Measurements from ENCODE around the gene ATM. TPM values are rescaled to one million over a fixed set of nuclear protein-coding genes. Genes with fewer than 3 reads are reported as not detected.

The ATM gene
- total and polyA plus RNA-seq, 2 donors (not counting 3 experiments of a cell fraction or from before 2014, with no cell fraction given) = 11.8 to 49.7 TPM

DNA sequence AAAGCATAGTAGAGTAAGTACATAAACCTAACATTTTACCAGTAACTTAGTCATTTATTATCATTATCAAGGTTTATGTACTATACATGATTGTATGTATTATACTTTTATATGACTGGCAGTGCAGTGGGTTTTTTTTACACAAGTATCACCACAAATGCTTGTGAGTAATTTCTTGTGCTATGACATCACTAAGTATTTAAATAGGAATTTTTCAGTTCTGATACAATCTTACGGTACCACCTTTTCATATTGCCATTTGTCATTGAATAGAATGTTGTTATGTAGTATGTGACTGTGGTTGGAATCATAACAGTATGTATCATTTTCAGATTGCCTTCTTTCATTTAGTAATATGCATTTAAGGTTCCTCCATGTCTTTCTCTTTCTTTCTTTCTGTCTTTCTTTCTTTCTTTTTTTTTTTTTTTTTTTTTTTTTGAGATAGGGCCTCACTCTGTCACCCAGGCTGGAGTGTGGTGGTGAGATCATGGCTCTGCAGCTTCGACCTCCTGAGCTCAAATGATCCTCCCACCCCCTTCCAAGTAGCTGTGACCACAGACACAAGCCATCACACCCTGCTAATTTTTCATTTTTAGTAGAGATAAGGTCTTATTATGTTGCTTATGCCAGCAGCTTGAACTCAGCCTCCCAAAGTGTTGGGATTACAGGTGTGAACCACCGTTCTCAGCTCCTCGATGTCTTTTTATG, 18.6 kb downstream of the ATM start:
- H3K27me3 ChIP-seq (ENCODE audit: control insufficient read depth in 2 of 2, insufficient read depth in 2 of 2, low read length in 2 of 2) = no peaks in the 10 kb centered on the region
- H3K4me2 ChIP-seq (ENCODE audit: insufficient read depth, low read length) = no peak overlapping the region
- H3K9me3 ChIP-seq (replicated peaks; ENCODE audit: control insufficient read depth, insufficient read depth, low read length) = no peaks in the 10 kb centered on the region
- DNase-seq (ENCODE audit: low read depth, low spot score) = no peak
- TF ChIP-seq MYC (IDR thresholded peaks at IDR 0.05; ENCODE audit: low read depth, low read length) (no peak), GATA2 (IDR thresholded peaks at IDR 0.05; ENCODE audit: insufficient read depth, insufficient read length, low read depth, low read length) (no peak), FOS (IDR thresholded peaks at IDR 0.05; ENCODE audit: borderline replicate concordance, insufficient read depth, low read length) (no peak), EZH2 (IDR thresholded peaks at IDR 0.05; ENCODE audit: borderline replicate concordance, low read depth, low read length, severe bottlenecking) (no peak), POLR2A (IDR thresholded peaks at IDR 0.05; ENCODE audit: low read depth, low read length) (no peak), JUN (IDR thresholded peaks at IDR 0.05; ENCODE audit: borderline replicate concordance, insufficient read depth, insufficient read length, low read depth) (no peak), POLR2AphosphoS5 (IDR thresholded peaks at IDR 0.05; ENCODE audit: insufficient read depth, low read depth, low read length) (no peak)
- TF ChIP-seq, protein P1, sequence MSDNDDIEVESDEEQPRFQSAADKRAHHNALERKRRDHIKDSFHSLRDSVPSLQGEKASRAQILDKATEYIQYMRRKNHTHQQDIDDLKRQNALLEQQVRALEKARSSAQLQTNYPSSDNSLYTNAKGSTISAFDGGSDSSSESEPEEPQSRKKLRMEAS (IDR thresholded peaks at IDR 0.05; ENCODE audit: insufficient read depth, insufficient read length) = no peak
- TF ChIP-seq, protein P2, sequence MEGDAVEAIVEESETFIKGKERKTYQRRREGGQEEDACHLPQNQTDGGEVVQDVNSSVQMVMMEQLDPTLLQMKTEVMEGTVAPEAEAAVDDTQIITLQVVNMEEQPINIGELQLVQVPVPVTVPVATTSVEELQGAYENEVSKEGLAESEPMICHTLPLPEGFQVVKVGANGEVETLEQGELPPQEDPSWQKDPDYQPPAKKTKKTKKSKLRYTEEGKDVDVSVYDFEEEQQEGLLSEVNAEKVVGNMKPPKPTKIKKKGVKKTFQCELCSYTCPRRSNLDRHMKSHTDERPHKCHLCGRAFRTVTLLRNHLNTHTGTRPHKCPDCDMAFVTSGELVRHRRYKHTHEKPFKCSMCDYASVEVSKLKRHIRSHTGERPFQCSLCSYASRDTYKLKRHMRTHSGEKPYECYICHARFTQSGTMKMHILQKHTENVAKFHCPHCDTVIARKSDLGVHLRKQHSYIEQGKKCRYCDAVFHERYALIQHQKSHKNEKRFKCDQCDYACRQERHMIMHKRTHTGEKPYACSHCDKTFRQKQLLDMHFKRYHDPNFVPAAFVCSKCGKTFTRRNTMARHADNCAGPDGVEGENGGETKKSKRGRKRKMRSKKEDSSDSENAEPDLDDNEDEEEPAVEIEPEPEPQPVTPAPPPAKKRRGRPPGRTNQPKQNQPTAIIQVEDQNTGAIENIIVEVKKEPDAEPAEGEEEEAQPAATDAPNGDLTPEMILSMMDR (IDR thresholded peaks at IDR 0.05; ENCODE audit: extremely low read depth in 1 of 2, insufficient read depth in 1 of 2, low read depth in 1 of 2, low read length in 2 of 2) = no peak
- no peaks in the 10 kb centered on the region for H3K9me1 ChIP-seq (replicated peaks; ENCODE audit: control insufficient read depth, extremely low read depth, insufficient read depth, low read length)
- FAIRE-seq = no peak
- no peak overlapping the region for H2AFZ ChIP-seq (ENCODE audit: low read depth, low read length)
- H4K20me1 ChIP-seq (replicated peaks; ENCODE audit: control insufficient read depth, extremely low read depth, insufficient read depth, low read length) = no peaks in the 10 kb centered on the region
- no TSS peak for BruUV-seq (replicated peaks)
- no peak overlapping the region for H3K9ac ChIP-seq (replicated peaks; ENCODE audit: extremely low read depth, insufficient read depth, low read length)
- H3K36me3 ChIP-seq (ENCODE audit: control insufficient read depth in 2 of 2, extremely low read depth in 1 of 2, insufficient read depth in 2 of 2, low read length in 2 of 2) = peaks cover 4 to 5% of the 10 kb centered on the region in 2 experiments
- ChIA-PET POLR2A (no interaction called here), CTCF (interaction anchor here (1.0 to 1.6 kb wide), 2 partner anchors 11 to 18 kb away, joined by 3 to 4 read pairs; partner anchors contain the start of gene ATM)
- no peak overlapping the region for H3K27ac ChIP-seq (ENCODE audit: insufficient read depth, low read depth, low read length)
- dilution Hi-C loops (cut with MboI; ENCODE audit: extremely low pct_ligation_motif_present, low sequenced_read_pairs) (no loop called here), intact Hi-C loops (cut with micrococcal nuclease) (no loop called here)
- no peaks in the 10 kb centered on the region for H3K79me2 ChIP-seq (ENCODE audit: control insufficient read depth, insufficient read depth, low read length)
- no peak overlapping the region for H3K4me3 ChIP-seq (replicated peaks in 1 of 3; ENCODE audit: insufficient read depth in 1 of 3, low read depth in 1 of 3, low read length in 3 of 3)
- H3K4me1 ChIP-seq (ENCODE audit: control insufficient read depth, extremely low read depth, insufficient read depth, low read length) = peaks cover 9% of the 10 kb centered on the region
